Activated CD4-positive, CD25-positive, alpha-beta regulatory T cell (primary cell): ENCODE data around the gene TMED10.

Experiments
- DNase-seq, 4 experiments: peaks; one replicate each; lab custom pipeline; 2025; lab: John Stamatoyannopoulos, UW

Gene TMED10

DNA sequence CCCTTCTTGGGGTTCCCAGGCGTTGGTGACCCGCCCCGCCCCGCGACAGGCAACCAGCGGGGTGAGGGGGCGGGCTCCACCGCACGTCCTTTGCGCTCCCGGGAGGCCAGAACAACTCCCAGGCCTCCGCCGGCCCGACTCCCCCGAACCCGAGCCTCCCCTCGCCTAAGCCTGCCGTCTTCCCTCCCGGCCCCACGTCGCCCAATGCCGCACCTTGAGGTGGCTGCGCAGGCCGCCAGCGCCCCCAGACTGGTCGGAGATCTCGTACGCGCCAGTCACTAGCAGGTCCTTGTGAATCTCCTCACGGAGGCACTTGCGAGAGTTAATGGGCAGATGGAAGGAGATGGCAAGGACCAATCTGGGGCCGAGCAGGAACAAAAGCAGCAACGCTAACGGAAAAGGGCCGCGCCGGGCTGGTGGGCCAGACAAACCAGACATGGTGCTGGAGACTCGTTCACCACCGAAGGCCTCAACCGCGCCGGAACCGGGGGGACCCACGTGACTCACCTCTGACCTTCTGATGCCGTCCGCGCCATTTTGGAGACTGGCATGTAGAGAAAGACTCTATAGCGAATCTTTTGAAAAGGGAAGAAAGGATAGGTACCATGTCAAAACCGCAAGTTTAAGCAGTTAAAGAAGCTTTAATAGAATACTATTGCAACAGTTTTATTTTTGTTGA is at the start of gene TMED10:
TMED10 (minus strand) TSS at position 471 of the 679 bp plus-strand sequence; CDS start at position 438, 33 bp downstream.
- peak; percentile 77 to 85 (median 82) for DNase-seq

DNA sequence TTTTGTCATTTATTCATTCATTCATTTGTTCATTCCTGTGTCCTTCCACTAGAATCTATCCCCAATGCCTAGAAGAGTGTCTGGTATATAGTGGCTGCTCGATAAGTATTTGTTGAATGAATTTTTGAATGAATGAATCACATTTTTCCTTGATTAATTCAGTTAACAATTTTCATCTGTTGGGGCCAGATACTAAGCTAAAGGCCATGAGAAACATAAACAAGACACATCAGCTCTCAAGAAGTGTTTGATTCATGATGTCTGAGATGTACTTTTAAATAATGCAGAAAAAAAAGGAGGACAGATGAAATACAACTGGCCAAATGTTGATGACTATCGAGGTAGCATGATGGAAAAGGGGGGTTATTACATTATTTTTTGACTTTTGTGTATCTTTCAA is 48.1 kb upstream of the TMED10 start:
- DNase-seq: no peak

DNA sequence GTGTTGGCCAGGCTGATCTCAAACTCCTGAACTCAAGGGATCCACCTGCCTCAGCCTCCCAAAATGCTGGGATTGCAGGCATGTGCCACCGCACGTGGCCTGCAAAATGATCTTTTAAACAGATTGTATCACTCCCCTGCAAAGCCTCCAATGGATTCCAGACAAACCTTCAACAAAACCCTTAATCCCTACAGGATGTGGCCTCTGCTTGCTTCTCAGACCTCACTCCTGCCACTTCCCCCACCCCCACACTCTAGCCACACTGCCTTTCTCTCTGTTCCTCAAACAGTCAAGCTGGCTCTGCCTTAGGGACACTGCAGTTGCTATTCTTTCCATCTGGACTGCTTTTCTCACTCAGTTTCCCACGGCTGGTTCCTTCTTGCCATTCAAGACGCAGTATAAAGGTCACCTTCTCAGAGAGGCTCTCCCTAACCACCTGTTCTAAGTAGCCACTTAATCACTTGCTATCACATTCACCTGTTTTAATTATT is 47.3 kb upstream of the TMED10 start:
- no peak for DNase-seq

DNA sequence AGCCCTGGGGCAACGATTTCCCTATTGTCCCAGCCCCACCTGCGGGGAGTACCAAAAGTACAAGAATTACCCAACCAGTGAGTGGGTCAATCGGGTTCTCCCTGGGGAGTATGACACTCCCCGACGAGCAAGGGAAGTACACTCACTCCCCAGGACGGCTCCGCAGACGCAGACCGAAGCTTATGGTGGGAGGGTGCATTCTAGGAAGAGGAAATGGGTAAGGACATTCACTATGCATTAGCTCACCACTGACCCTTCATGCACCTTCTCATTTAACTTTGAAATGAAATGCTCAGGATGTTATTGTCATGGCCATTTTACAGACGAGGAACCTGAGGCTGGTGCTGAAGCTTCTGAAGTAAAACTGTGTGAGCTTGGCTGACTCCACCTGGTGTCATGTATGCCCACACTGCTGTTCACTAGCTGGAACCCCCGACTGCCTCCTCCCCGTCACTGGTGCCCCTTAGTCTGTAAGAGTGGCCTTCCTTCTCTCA is 45.8 kb upstream of the TMED10 start:
- no peak for DNase-seq

DNA sequence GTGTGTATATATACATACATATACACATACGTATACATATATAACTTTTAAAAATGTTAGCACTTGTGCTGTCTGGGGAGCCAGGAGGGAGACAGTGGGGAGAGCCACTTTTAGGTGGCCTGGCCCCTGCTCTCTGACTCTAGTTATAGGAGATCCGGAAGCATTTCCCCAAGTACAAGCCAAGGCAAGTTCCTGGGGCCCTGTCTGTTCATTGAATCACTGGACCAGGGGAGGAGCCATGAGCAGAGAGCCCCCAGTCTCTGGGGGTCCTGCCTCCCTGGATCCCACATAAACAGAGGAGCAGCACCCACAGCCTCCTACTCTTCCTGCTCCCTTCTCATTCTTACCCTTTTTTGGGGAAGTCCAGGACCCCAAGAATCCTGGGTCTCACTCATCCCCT is 45.4 kb upstream of the TMED10 start:
- DNase-seq: no peak

DNA sequence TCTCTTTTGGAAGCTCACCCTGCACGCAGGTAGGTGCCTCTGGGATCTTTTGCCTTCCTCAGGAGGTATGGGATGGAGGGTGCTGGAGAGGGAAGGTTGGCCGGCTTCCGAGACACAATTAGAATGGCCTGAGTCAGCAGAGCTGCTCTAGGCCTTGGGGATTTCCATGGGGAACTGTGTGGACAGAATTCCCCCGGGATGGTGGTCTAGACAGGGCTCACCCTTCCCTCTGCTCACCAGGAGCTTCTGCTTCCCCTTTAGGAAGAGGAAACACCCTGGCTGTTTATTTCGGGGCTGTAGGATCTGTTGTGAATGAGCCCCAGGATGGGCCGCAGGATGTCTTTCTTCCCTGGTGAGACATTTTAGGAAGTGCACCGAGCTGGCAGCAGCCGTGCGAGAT is 43.7 kb upstream of the TMED10 start:
- DNase-seq: no peak

DNA sequence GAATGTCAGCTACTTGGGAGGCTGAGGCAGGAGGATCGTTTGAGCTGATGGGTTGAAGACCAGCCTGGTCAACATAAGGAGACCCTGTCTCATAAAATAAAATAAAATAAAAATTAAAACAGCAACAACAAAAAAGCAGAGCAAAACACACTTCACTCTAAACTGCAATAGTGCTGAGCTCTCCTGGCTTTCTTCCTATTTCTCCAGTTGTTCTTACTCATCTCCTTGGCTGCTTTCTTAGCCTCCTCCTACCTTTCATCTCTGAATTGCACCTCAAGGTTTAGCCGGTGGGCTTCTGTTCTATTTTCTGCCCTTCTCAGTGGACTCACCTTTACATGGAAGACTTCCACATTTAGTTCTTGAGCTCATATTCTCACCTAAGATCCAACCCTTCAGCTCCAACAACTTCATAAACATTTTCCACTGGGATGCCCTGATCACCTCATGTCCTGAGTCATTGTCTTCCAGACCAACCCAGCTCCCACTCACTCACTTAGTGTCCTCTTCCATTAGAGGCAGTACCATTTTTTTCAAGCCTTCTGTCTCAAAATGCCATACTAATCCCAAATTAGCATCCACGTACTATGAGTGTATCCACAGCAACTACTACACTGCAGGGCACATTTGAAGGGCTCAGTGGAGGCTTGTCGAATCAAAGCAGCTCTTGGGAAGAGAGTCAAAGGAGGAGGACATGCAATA is 41.2 kb upstream of the TMED10 start:
- DNase-seq: no peak

DNA sequence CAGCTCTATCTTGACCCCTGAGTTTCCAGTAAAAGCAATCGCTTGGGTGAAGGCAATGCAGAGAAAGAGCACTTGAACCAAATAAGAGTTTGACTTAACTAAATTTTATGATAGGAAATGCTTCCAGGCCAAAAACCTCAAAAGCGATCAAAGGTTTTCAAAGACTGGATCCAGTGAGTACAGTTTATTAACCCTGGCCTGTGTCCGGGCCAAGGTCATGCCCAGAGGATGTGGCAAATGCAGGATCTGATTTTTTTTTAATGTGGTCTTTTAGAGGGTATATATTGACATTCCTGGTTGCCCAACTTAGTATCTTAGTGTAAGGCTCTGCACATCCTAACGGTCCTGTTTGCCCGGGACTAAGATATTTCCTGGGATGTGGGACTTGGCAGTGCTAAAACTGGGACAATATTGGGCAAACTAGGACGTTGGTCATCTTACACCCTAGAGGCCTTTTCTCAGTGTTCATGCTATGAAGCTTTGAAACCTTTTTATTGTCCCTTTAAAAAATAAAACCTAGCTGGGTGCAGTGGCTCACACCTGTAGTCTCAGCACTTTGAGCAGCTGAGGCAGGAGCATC is 40.1 kb upstream of the TMED10 start:
- no peak for DNase-seq

DNA sequence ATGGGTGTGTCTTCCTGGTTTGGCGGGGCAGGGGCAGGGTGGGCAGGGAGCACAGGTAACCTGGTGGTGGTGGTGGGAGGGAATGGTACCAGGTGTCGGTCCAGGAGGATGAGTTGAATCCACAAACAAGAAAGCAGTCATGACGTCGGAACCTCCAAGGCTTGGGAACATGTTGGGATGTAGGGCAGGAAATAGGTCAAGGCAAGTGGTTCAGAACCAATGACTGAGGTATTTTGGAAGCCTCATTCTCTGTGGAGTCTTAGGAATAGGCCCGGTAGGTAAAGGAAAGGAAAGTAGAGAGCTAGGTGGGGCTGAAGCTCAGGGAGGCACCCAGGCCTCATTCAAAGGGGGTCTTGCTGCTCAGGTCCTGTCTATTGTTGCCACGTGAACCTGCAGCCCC is 39.1 kb upstream of the TMED10 start:
- no peak for DNase-seq

DNA sequence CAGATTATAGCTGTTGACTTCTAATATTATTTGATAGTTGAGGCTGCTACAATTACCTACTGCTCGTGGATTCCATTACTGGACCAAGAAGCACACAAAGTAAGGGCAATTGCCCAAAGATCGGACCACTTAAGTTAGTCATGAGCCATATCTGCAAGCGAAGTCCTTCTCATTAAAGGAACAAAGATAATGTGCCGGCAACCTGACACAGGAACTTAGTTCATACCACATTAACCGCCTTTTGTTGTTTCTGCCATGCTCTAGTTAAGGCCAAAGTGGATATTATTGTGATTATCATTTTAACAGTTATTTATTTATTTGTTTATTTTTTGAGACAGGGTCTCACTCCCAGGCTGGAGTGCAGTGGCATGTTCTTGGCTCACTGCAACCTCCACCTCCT is 38.1 kb upstream of the TMED10 start:
- DNase-seq: no peak

DNA sequence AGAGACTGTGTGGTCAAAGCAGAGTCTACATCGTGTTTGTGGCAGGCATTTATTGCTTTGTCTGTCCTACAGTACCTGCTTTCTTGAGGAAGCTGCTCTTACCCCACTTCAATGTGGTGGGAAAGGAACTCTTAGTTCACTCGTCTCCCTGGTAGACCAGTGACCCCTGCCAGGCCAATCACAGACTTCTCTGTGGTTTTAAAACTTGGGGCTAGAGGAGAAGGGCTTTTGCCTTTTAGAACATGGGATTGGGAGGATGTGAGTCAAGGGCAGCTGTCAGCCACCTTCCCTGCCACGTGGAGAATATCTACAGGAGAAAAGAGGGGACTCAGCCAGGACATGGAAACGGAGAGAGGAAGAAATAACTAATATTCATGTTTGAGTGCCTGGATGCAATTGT is 36.8 kb upstream of the TMED10 start:
- DNase-seq: no peak

DNA sequence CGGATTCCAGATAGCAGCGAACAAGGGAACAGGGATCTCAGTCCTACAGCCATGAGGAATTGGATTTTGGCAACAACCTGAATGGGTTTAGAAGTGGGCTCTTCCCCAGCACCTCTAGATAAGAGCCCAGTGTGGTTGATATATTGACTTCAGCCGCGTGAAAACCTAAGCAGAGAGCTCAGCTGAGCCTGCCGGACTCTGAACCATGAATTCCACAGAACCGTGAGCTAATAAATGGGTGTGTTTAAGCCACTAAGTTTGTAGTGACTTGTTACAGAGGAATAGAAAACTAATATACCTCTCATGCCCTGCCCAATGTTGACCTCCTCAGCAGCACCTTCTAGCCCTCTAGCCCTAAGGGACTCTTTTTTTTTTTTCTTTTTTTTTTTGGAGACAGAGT is 32.4 kb upstream of the TMED10 start:
- no peak for DNase-seq

DNA sequence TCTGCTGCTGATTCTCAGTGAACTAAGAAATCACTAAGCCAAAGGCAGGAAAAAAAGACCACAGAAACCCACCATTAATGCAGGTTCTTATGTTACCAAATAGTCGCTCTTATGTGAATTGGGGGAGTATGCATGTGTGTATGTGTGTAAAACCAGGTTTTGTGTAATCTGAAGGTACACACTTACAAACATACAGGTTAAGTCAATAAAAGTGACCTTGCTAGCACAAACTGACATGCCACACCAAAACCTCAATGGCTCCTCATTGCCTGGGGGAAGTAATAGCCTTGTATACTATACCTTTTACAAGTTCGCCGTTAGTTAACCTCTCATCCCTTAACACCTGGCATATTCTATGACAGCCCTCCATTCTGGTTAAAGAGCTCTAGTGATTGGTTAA is 29.8 kb upstream of the TMED10 start:
- no peak for DNase-seq

DNA sequence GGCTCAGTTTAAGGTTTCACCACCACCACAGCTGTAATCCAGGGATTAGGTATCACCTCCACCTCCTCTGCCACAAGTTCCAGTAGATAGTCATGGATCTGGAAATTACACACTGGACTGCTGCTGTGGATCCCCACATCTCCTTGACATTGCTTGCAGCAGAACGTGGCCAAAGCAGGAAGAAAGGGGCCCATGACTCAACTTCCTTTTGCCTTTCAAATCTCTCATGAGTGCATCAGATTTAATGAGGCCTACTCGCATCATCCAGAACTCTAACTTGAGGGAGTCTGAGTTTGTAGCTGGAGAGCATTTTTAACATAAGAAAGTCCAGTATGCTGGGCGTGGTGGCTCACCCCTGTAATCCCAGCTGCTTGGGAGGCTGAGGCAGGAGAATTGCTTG is 29.2 kb upstream of the TMED10 start:
- no peak for DNase-seq

DNA sequence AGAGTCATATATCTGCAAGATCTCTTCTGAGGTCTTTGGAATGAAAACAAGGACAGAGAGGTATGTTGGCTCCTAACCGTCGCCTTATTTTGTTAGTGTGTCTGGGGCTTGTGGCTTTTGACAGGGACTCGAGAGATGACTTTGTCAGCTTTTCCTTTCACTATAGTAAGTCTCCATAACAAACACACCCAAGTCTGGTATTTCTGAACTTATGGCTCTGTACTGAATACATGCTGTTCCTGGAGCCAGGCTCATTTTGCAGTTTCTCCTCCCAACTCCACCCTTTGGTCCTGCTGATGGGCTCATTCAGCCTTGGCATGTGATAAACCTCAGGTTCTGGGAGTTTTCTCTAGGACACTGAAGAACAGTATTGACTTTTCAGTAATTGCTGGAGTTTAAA is 27.7 kb upstream of the TMED10 start:
- DNase-seq: no peak

DNA sequence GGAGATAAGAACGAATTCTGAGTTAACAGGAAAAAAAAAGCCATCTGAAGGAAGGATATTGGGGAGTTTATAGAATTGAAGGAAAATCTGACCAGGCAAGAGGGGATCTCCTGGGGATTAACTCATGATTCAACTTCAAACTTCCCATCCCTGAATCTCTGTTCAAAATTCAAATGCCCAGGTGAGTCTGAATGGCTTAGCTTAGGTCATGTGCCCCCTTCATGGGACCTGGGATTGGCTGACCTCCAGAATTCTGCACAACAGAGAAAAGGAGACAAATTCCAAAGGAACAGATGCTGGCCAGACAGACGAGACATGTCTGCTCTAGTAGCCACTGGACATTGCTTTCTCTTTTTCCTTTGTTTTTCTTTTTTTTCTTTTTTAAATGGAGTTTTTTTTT is 26.2 kb upstream of the TMED10 start:
- DNase-seq: no peak

DNA sequence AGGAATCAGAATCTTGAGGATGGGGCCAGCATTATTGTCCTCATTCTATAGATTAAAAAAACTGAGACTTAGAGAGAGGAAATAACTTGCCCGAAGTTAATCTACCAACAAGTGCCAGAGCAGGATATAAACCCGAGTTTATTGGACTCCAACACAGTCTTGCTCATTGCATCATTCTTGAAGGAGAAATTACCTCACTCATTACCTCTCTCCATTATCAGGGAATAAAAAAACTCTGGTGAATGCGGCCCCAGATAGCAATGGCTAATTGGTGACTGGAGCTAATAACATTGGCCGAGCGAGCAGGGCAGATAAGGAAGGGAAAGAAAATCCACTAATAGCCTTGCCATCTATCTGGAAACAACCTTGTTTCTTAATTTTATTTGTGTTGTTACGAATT is 24.7 kb upstream of the TMED10 start:
- no peak for DNase-seq

DNA sequence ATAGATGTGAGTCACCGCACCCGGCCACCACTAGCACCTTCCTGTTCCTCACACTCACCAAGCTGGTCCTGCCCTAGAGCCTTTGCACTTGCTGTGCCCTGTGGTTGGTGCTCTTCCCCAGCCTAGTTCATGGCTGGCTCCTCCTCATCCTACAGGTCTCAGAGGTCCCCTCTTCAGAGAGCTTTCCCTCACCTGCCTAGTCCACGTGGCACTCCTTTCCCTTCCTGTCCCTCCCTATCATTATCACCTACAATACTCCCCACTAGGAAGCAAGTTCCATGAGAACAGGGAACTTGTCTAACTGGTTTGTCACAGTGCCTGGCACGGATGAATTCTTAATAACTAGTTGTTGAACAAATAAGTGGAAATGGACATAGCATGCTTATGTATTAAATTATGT is 24.0 kb upstream of the TMED10 start:
- no peak for DNase-seq

DNA sequence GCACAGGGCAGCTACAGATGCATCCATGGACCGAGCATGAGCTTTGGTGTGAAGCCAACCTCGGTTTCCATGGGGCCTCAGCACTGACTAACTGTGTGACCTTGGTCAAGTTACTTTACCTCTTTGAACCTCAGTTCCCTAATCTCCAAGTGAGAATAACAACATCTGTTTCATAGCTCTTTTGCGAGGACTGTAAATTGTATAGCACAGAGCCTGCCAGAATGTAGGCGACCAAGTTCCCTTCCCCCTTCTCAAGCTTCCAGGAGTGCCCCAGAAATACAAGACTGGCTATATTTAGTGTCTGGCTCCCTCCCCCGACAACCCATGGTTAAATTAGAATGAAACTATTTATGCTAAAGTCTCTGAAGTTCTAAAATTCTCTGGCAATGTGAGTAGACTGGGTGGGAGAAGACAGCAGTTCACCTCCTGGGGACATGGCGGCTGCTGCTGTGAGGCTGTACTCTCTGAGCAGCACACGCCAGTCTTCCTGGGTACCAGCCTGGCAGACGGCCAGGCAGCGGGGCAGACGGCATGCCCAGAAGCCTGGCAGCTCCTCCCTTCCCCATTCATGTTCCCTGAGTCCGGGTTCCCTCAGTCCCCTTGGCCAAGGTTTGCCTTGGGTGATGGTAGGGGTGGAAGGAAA is 22.0 kb upstream of the TMED10 start:
- no peak for DNase-seq

DNA sequence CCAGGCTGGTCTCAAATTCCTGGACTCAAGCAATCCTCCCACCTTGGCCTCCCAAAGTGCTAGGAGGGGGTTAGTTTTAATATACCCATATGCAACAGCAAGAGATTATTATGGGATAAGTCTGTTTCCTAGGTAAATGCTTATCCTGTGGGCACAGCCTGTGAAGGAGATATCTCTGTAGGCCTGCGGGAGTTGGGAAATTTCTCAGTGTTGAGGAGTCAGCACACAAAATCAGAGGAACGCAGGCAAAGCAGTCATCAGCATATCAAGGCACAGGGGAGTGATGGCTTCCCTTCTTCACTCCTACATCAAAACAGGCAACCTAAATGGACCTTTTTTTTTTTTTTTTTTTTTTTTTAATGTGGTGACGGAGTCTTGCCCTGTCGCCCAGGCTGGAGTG is 20.9 kb upstream of the TMED10 start:
- DNase-seq: no peak

DNA sequence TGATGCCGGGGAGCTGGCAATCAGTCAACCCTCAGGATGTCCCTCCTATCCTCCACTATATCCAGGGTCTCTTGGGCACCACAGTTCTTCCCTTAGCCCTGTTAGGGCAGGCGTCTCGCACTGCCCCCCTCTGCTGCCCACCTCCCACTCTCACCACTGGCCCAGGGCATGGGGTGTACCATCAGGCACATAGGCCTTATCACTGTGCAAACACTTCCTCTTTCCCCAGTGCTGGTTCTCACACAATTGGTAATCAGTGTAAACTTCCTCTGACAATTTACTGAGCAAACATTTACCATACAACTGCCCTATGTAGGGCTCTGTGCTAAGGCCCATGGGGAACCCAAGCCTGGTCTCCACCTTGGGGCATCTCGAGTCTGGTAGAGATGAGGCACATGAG is 20.1 kb upstream of the TMED10 start:
- no peak for DNase-seq

DNA sequence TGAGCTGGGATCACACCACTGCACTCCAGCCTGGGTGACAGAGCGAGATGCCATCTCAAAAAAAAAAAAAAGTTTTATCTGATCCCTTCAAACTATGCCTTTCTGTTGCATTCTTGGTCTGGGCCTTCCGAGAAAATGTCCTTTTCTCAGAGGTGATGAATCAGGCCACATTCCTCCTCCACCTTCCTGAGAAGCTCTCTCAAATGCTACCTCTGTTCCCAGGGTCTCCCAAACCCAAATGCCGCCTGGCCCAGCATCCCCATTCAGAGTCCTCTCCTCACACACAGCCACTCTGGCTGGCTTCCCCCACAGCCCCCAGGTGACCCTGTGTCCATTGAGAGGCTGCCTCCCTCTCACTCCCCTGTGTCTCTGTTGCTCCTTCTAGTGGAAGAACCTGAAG is 19.7 kb upstream of the TMED10 start:
- DNase-seq: no peak

DNA sequence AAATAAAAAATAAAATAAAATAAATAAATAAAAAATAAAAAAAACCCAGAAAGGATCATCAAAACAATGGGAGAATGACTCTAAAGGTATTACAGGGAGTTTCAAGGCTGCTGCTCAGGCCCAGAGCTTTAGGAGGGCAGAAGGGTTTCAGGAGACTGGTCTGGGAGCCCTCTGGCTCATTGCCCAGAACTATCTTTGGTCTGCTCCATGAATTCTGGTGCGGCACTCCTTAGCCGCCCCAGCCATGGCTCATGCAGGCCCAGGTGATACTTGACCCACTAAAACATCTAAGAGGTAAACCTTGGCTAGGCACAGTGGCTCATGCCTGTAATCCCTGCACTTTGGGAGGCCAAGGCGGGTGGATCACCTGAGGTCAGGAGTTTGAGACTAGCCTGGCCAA is 14.7 kb upstream of the TMED10 start:
- no peak for DNase-seq
